IMR-90 (cell line): Measurements from ENCODE around the gene ACVR1. TPM values are rescaled to one million over a fixed set of nuclear protein-coding genes. Genes with fewer than 3 reads are reported as not detected.

Source experiments
- ATAC-seq: fragments of 200-7000 bp; cut with Tn5 transposase; 2 replicates; pipeline ENCODE4 v1.9.1; 2020; ENCODE audit warnings: low read depth, mild to moderate bottlenecking, moderate library complexity
- BruUV-seq: library from RNA; stranded (reverse); fragments of 400-500 nt; replicated peaks from 2 replicates; lab custom pipeline; 2021; lab: Mats Ljungman, UMichigan
- CTCF ChIA-PET: fragments of 300-600 bp; formaldehyde crosslinking; extraction: SDS; loops from one replicate; lab custom pipeline; 2021; ENCODE audit warnings: antibody characterized with exemption; lab: Yijun Ruan, JAX
- POLR2A ChIA-PET: fragments of 300-600 bp; sonication (Branson Sonifier 250); formaldehyde crosslinking; loops from one replicate; lab custom pipeline; 2022; ENCODE audit warnings: antibody characterized with exemption; ENCODE audit not compliant: unreplicated experiment; lab: Charles Lee
- DNase-seq: peaks from one replicate; pipeline ENCODE4 v3.0.0; 2013
- H2AFZ ChIP-seq: replicated peaks from 2 replicates; pipeline ENCODE3; 2013; ENCODE audit warnings: low read length, mild to moderate bottlenecking; ENCODE audit not compliant: poor library complexity
- H2AK5ac ChIP-seq: 2 replicates; pipeline ENCODE4 v1.6.1; 2013; ENCODE audit warnings: low read depth, low read length, inconsistent platforms
- H2AK9ac ChIP-seq: replicated peaks from 2 replicates; pipeline ENCODE3; 2013; ENCODE audit warnings: mild to moderate bottlenecking, low read depth, low read length, moderate library complexity; ENCODE audit not compliant: poor library complexity
- H2BK120ac ChIP-seq: 2 replicates; pipeline ENCODE4 v1.6.1; 2013; ENCODE audit warnings: low read depth, low read length, inconsistent platforms
- H2BK15ac ChIP-seq: 3 replicates; pipeline ENCODE4 v1.6.1; 2013; ENCODE audit warnings: low read depth, low read length, inconsistent platforms
- H2BK20ac ChIP-seq: 2 replicates; pipeline ENCODE4 v1.6.1; 2013; ENCODE audit warnings: low read depth, mild to moderate bottlenecking, inconsistent platforms, low read length, moderate library complexity
- H2BK5ac ChIP-seq: 2 replicates; pipeline ENCODE4 v1.6.1; 2013; ENCODE audit warnings: mild to moderate bottlenecking, low read depth, low read length, inconsistent platforms; ENCODE audit not compliant: poor library complexity, severe bottlenecking
- H3K14ac ChIP-seq: replicated peaks from 2 replicates; pipeline ENCODE4 v1.6.1; 2013; ENCODE audit warnings: low read depth, low read length, inconsistent platforms
- H3K18ac ChIP-seq: 2 replicates; pipeline ENCODE4 v1.6.1; 2013; ENCODE audit warnings: low read depth, low read length, control low read depth
- H3K23ac ChIP-seq: 2 replicates; pipeline ENCODE4 v1.6.1; 2013; ENCODE audit warnings: low read depth, low read length, inconsistent platforms
- H3K27ac ChIP-seq: 2 replicates; pipeline ENCODE4 v1.5.1; 2013; ENCODE audit warnings: mild to moderate bottlenecking, control low read depth, low read length; ENCODE audit not compliant: insufficient read depth
- H3K27me3 ChIP-seq: 2 replicates; pipeline ENCODE4 v1.6.1; 2013; ENCODE audit warnings: low read length; ENCODE audit not compliant: control insufficient read depth, insufficient read depth
- H3K36me3 ChIP-seq: 2 replicates; pipeline ENCODE4 v1.6.1; 2013; ENCODE audit warnings: low read length, mixed read lengths; ENCODE audit not compliant: control insufficient read depth, insufficient read depth
- H3K4ac ChIP-seq: 2 replicates; pipeline ENCODE4 v1.6.1; 2013; ENCODE audit warnings: low read depth, low read length, inconsistent platforms
- H3K4me1 ChIP-seq: 2 replicates; pipeline ENCODE4 v1.6.1; 2013; ENCODE audit warnings: low read length, mixed read lengths; ENCODE audit not compliant: control insufficient read depth, insufficient read depth
- H3K4me2 ChIP-seq: 2 replicates; pipeline ENCODE4 v1.6.1; 2013; ENCODE audit warnings: low read depth, mild to moderate bottlenecking, control low read depth, low read length, moderate library complexity
- H3K4me3 ChIP-seq: 2 replicates; pipeline ENCODE4 v1.5.1; 2013; ENCODE audit warnings: low read depth, mild to moderate bottlenecking, control low read depth, low read length, moderate library complexity; ENCODE audit not compliant: insufficient read depth
- H3K56ac ChIP-seq: 2 replicates; pipeline ENCODE4 v1.6.1; 2013; ENCODE audit warnings: low read length, inconsistent platforms; ENCODE audit not compliant: insufficient read depth; ENCODE audit errors: extremely low read depth
- H3K79me1 ChIP-seq, 2 experiments: 2 replicates each; pipeline ENCODE4 v1.6.1; 2013; ENCODE audit warnings: low read length in 2 of 2, inconsistent platforms in 1 of 2, low read depth in 1 of 2
- H3K9ac ChIP-seq: 2 replicates; pipeline ENCODE4 v1.6.1; 2013; ENCODE audit warnings: low read depth, low read length, control low read depth
- H3K9me1 ChIP-seq: 2 replicates; pipeline ENCODE4 v1.6.1; 2013; ENCODE audit warnings: low read length, inconsistent platforms; ENCODE audit not compliant: insufficient read depth
- H3K9me3 ChIP-seq: 2 replicates; pipeline ENCODE4 v1.6.1; 2013; ENCODE audit warnings: low read length; ENCODE audit not compliant: control insufficient read depth, insufficient read depth
- H4K20me1 ChIP-seq: 2 replicates; pipeline ENCODE4 v1.6.1; 2013; ENCODE audit warnings: low read length, inconsistent platforms; ENCODE audit not compliant: insufficient read depth
- H4K5ac ChIP-seq: 2 replicates; pipeline ENCODE4 v1.6.1; 2013; ENCODE audit warnings: mild to moderate bottlenecking, low read depth, low read length, control low read depth
- H4K8ac ChIP-seq, 2 experiments: 2 replicates each; pipeline ENCODE4 v1.6.1; 2013; ENCODE audit warnings: low read depth in 2 of 2, low read length in 2 of 2, control low read depth in 1 of 2, inconsistent platforms in 1 of 2
- H4K91ac ChIP-seq: 2 replicates; pipeline ENCODE4 v1.6.1; 2013; ENCODE audit warnings: low read depth, low read length, inconsistent platforms; ENCODE audit not compliant: insufficient read depth
- MAFK ChIP-seq: IDR thresholded peaks from 2 replicates; pipeline ENCODE4 v1.6.1; 2012; ENCODE audit warnings: low read depth, low read length, improper control_type of control experiment
- POLR2A ChIP-seq: IDR thresholded peaks from 2 replicates; pipeline ENCODE4 v1.6.1; 2012; ENCODE audit warnings: mild to moderate bottlenecking, low read depth, low read length
- WGBS, 2 experiments: methylation state at CpG; one replicate each; pipeline versions ENCODE4 v1.1.5 to v1.1.7; 2013; ENCODE audit warnings: missing lambda C conversion rate in 2 of 2; ENCODE audit not compliant: insufficient read length in 1 of 2; ENCODE audit errors: extremely low coverage in 2 of 2; 5-methylcytosine and 5-hydroxymethylcytosine counted together
- dilution Hi-C: fragments of 300-500 bp; cut with HindIII; formaldehyde crosslinking; loops from one replicate; pipeline ENCODE4 v1.14.3; 2018; ENCODE audit warnings: low sequenced_read_pairs; ENCODE audit not compliant: unreplicated experiment
- in situ Hi-C: fragments of 300-500 bp; cut with MboI; formaldehyde crosslinking; loops from 3 replicates; pipeline ENCODE4 v1.14.3; 2019; ENCODE audit warnings: low sequenced_read_pairs, inconsistent platforms, mixed read lengths
- intact Hi-C: fragments of 100-400 bp; cut with micrococcal nuclease; formaldehyde crosslinking; loops from 2 replicates; pipeline ENCODE4 v1.10.0; 2022
- polyA plus RNA-seq, 3 experiments: library from polyadenylated mRNA; depleted of rRNA; stranded (reverse); fragments of >200 nt; gene quantifications; 2 replicates each; pipeline ENCODE4 v1.2.3, GENCODE V29; 2012; ENCODE audit warnings: low replicate concordance in 1 of 3
- total RNA-seq: library from RNA; depleted of rRNA; stranded (reverse); fragments of >200 nt; gene quantifications from 2 replicates; pipeline ENCODE4 v1.2.3, GENCODE V29; 2012

ACVR1 gene
- total and polyA plus RNA-seq, 2 of the 4 experiments (the other 2 are of a cell fraction): 21.1 to 40.8 TPM

GRCh38 chr2:157822993-157823392, 53.1 kb downstream of the ACVR1 start:
- TF ChIP-seq MAFK: peak; percentile 61
- no peak for TF ChIP-seq POLR2A
- Histone ChIP-seq H3K27me3 (no peaks in the 10 kb centered on the region), H2AFZ (no peak overlapping the region), H2AK5ac (no peak overlapping the region), H2AK9ac (no peak overlapping the region), H3K56ac (no peak overlapping the region), H2BK5ac (no peak overlapping the region), H2BK120ac (no peak overlapping the region), H3K79me1 (peaks cover 20 to 72% of the 10 kb centered on the region in 2 experiments; a peak in 3 of 4 replicates), H3K36me3 (peaks cover 4% of the 10 kb centered on the region), H3K4ac (no peak overlapping the region), H3K4me2 (no peak overlapping the region), H3K9ac (no peak overlapping the region), H3K27ac (no peak overlapping the region), H4K91ac (no peak overlapping the region), H3K9me3 (no peaks in the 10 kb centered on the region), H2BK20ac (no peak overlapping the region), H4K20me1 (peaks cover 4% of the 10 kb centered on the region; the same call in 1 of the 2 replicates), H3K4me3 (no peak overlapping the region), H2BK15ac (no peak overlapping the region), H3K4me1 (peaks cover 2% of the 10 kb centered on the region; the same call in 1 of the 2 replicates), H4K5ac (no peak overlapping the region), H3K14ac (no peak overlapping the region), H3K9me1 (peaks cover 10% of the 10 kb centered on the region; the same call in 1 of the 2 replicates), H3K18ac (no peak overlapping the region), H4K8ac (no peak overlapping the region), H3K23ac (no peak overlapping the region)
- no TSS peak for BruUV-seq
- ATAC-seq (0 out of 2 replicates have a peak, but pooled peaks have one; percentile 44), DNase-seq (peak; percentile 83)
- ChIA-PET POLR2A (no interaction called here), CTCF (interaction anchor here (1.4 kb wide), 1 partner anchor 10 kb away, joined by 3 read pairs; no protein-coding TSS in a partner anchor)
- intact Hi-C loops (no loop called here), in situ Hi-C loops (no loop called here), dilution Hi-C loops (no loop called here)
- 100% methylated on average over 2 of the region's 2 CpGs; no CpG with 5 or more reads in 1 of the 2 experiments for WGBS, 2 experiments
